Activated CD8-positive, alpha-beta memory T cell treated with anti-CD3 and anti-CD28 coated beads, Interleukin-2, amount 50 U/mL, for 4 hours (primary cell): ENCODE data around the gene NDST4.
"Not testable (repeated sequence)": the region's sequence is repeated elsewhere in the genome, so short reads cannot be mapped to it uniquely, and the experiment has no call there.

ENCODE experiments used
- DNase-seq: peaks from one replicate; pipeline ENCODE4 v3.0.0-alpha.2; 2020

Gene NDST4

DNA sequence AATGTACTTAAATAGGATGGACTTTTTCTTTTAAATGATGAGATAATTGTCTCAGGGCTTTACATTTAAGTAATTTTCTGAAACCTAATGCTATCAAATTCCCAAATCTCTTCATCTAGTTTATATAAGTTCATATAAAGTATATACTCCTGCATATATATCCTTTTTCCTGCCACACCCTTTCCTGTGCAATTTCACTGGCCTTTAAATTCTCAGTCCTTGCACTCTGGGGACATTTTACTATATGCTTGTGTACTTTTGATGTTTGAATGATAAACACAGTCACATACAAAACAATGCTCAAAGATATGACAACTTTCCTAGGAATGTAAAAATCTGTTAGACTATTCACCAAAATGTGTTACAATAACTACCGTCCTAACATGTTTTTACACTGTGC is 60.1 kb downstream of the NDST4 start:
- no peak for DNase-seq

DNA sequence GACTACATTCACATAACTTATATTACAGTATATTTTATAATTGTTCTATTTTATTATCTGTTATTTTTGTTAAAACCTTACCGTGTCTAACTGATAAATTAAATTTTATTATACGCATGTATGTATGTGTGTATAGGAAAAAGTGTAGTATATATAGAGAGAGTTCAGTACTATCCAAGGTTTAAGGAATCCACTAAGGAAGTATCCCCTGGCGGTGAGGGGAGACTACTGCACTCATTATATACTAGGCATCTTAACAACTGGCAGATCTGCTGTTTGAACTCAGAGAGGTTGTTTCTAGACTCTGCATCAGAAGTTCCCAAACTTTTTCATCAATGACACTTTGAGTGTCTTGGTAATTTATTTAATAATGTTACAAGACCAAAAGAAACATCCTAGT is 70.9 kb downstream of the NDST4 start:
- no peak for DNase-seq

DNA sequence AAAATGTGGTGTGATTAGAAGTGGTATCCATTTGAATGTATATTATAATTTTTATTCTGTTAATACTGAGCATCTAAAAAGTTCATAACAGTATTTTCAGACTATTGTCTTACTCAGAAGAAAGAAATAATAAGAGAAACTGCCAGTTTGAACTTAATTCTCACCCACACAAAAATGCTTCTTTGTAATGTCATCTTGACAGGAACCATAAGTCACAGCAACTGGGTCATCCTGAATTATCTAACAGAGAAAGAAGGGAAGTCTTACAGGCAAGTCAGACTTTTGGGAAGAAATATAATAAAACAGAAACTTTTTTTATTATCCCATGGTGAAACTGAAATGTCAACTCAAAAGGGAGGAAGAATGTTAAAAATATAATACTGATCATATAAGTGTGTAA is 83.1 kb downstream of the NDST4 start:
- no peak for DNase-seq

DNA sequence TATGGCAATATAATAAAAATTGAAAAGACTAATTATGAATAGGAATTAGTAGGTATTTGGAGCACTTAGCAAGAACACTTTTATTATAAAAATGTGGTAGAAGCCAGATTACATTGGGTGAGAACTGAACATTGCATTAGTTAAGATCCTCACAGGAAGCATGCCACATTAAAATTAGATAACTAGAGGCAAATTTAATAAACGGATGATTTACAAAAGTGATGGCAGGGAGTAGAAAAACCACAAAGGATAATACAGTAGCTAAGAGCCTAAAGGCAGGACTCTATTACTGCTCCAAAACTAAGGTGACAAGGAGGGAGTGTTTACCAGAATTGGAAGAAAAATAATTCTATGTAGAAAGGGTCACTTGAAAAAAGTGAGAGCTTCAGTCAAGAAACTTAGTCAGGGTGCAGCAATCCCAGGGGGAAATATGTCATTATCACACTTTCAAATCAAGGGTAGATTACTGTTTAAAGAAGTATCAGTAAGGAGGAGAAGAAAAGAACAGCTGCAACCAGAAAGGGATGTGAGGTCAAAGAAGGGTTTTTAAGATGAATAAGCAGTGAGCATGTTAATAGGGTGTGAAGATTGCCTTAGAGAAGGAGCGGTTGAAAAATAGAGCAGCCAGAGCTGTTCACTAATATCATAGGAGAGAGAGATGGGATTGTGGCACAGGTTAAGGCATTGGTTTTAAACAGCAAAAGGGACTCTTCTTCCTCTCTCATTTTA is 84.6 kb downstream of the NDST4 start:
- no peak for DNase-seq

DNA sequence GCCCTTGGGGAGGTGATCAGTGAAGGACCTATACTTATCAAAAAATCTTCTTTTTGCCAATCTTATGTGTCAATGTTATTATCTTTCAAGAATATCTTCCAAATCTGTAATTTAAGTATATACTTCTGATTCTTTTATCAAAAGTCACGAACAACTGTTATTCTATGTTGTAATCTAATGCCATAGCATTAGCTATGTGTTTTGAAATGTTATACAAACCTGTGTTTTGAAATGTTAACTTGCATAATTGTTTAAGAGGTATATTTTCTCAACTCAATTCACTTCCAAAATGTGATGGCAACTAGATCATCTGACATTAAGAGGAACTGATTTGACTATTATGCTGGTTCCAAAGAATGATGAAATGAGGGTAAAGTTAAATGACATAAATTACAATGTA is 113.5 kb downstream of the NDST4 start:
- no peak for DNase-seq

DNA sequence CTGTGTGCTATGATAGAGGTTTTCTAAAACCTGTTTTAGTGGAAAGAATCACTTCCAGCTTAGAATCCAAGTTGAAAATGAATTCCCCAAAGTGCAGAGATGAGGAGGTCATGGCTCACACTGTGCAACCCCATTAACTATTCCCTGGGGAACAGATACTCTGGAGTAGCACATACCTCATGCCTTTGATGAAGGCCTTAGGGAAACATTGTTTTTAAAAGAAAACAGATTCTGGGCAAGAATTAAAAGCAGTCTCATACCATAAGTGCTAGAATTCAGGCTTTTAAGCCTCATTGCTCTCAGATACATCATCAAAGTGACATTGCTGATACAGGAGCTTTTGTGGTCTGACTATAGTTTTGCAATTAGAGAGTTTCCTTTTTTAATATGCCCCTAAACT is 115.1 kb downstream of the NDST4 start:
- no peak for DNase-seq

DNA sequence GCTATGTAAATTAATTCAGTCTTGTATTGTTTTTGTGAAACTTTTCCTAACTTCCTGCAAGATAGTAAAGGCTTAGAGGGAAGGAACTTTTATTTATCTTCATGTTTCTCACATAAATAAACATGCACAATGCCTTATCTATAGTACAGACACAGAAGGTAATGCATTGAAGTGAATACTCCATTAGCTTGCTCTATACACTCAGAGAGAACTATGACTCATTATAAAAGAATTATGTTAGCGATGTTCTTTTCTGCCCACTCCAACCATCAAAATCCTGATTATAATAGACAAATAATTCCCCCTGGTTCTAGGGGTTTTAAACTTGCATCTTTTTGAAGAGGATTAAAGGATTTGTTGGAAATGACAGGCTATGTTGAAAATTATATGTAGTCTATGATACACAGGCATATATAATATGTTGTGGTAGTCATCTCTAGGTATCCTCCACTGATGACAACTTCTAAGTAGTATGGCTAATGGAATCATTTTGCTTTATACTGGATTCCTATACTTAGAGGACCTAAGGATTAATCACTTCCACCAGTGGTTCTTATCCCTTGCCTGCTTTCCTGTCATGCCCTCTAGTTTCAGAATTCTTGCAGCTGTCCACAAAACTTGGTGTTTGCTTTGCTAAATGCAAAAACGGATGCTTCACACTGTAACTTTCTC is 115.7 kb downstream of the NDST4 start:
- no peak for DNase-seq

DNA sequence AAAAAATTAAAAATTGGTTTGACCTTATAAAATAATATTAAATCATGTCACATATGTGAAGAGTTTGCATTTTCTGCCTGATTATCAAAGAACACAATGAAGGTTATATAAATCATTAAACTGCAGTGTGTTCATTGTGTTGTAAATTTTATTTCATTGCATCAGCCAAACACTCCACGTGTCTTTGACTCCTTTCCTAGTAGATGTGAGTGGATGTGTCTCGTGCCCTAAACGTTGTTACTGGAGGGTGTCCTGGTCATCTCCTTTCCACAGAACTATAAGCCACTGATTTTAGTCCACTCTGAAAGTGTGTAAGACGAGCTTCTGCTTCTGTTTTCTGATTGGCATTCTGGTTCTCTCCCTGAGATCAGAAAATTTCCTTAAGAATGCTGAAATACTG is 127.3 kb downstream of the NDST4 start:
- no peak for DNase-seq

DNA sequence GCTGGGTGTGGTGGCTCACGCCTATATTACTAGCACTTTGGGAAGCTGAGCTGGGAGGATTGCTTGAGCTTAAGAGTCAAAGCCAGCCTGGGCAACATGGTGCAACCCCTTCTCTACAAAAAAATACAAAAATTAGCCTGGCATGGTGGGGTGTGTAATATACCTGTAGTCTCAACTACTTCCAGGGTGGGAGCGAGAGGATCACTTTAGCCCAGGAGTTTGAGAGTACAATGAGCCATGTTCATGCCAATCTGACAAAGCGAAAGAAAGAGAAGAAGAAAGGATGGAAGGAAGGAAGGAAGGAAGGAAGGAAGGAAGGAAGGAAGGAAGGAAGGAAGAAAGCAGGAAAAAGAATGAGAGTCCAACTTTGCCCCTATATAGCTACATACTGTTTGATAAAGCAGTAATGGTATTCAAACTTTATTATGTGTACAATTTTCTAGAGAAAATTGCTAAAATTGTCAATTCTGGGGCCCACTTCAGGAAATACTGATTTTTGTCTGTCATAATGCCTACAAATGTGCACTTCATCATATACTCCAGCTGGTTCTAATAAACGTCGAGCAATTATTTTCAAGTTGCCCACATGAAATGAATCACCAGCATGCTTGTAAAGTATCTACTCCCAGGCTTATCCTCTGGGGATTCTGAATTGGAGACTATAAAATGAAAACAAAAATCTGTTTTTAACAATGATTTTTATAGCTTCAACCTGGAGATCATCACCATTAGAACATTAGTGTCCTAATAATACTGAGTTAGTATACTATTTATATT is 132.3 kb downstream of the NDST4 start:
- no peak for DNase-seq

DNA sequence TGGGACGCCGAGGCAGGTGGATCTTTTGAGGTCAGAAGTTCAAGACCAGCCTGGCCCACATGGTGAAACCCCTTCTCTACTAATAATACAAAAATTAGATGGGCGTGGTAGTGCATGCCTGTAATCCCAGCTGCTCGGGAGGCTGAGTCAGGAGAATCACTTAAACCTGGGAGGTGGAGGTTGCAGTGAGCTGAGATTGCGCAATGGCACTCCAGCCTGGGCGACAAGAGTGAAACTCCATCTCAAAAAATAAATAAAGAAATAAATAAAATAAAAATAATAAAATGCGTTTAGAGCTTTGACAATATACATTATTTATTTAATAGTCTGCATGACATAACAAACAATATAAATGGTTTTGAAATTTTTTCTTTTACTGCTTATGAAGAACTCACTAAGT is 133.0 kb downstream of the NDST4 start:
- not testable (repeated sequence) for DNase-seq

DNA sequence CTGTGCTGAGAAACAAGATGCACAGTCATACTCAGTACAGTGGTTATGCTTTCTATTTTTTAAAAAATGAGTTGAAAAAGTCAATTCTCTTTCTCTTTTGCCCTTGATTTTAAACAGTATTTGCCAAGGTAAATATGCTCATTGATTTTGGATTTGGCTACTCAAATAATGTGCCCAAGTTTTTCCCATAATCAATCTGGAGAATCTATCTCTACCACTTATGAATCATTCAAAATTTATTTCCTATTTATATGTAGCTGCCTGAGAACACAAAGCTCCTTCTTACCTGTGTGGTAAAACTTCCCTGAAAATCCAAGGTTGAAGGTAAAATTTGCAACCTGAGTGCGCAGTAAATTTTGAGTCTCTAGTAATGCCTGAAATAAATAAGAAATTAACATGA is 136.5 kb downstream of the NDST4 start:
- no peak for DNase-seq

DNA sequence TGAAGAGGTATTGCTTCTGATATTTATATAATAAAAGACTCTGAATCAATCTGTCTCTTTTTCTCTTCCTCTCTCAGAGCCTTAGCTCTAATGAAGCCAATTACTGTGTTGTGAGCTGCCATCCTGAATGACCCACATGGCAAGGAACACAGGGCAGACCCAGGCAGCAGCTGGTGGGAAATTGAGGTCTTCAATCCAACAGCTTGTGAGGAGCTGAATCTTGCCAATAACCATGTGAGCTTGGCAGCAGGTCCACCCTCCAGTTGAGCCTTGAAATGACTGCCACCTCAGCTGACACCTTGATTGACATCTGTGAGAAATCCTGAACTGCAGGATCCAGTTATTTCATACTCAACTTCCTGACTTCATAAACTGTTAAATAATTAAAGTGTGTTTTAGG is 149.4 kb downstream of the NDST4 start:
- DNase-seq: no peak

DNA sequence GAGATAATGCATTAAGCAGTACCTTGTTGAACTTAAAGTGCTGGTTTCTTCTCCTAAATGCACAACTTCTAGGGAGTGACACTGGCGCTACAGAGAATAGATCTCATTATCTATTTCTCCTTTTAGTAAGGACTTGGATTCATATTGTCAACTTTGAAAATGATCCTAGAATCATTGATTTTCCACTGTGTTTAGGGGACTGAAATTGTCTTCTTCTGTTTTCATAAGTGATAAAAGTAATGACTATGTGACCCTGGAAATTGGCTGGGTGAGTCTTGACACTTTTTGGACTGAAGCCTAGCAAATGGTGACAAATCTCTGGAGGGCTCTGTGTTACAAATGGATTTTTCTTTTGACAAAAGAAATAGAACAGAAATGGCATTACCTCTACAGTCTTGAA is 167.8 kb downstream of the NDST4 start:
- DNase-seq: no peak

DNA sequence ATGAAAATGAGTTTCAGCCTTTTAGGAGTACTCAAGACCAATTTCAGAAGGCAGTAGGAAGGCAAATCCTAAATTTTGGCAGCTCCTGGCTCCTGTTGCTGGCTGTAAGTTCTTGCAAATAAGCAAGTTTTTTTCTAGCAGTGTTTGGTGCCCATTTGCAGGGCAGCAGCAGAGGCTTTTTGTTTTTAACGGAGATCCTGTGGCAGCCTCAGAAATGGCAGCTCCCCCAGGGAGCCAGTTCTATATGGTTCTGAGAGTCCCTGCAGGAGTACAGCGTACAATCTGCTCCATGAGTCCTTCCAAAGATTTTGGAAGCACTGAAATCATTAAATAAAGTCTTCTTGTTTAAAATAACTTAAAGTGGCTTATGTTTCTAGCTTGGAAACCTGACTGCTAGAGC is 171.9 kb downstream of the NDST4 start:
- no peak for DNase-seq

DNA sequence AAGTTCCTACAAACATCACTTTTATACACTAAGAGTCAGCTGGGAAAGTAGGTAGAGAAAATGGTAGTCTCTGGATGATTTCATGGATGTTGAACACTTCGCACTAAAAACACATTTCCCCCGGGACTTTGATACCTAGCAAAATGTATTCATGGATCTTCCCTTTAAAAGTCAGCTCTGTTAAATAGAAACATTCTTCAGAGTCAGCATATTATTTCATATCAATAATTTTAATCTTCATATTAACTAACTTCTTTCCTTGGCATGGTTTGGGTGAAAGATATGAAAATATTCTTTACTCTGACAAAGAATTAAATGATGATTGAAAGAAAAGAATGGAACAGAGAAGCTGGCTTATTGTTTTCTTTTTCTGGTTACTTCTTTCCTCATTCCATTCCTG is 185.5 kb downstream of the NDST4 start:
- no peak for DNase-seq

DNA sequence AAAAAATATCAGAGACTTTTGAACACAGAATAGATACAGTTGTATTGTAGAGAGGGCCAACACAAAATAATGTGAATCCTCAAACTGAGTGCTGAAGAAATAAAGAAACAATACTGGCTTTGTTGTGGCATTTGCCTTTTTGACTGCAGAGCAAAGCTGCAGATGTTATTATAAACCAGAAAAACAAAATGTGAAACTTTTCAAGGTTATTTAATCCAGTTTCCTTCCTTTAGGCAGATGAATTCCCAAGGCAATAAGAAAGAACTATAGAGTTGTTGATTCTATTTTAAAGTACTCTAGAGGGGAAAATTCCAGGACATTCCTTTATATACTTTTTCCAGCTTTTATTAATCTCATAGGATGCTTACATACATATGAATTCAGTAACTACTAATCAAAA is 186.8 kb downstream of the NDST4 start:
- no peak for DNase-seq

DNA sequence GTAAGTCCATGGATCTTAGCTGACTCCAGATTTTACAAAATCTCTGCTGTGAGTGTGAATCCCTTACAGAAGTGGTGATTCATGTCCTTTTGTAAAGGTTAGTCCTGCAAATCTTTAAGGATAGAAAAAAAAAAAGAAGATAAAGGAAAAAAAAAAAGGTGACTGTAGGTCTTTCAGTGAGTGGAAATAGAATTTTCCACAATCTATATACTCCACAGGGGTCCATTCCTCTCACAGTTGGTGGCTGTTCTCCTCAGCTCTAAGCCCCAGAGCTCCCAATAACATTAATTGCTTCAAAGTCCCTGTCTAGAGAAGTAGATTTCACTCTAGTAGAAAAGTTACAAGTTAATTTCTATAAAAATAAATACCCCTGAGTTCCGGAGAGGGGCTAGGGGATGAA is 189.1 kb downstream of the NDST4 start:
- no peak for DNase-seq

DNA sequence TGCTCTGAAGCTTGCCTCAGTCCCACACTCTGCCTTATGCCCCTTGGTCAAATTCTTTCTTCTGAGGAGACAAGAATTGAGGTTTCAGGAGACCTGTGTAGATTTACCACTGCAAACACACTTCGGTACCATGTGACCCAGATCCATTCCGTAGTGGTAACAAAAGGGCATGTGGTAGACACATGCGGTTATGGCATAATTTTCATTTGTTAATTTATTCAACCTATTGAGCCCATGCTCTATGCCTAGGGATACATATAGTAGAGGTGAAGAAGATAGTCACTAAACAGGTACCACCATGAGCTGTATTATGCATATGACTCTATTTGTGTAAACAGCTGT is 190.9 kb downstream of the NDST4 start:
- DNase-seq: no peak

DNA sequence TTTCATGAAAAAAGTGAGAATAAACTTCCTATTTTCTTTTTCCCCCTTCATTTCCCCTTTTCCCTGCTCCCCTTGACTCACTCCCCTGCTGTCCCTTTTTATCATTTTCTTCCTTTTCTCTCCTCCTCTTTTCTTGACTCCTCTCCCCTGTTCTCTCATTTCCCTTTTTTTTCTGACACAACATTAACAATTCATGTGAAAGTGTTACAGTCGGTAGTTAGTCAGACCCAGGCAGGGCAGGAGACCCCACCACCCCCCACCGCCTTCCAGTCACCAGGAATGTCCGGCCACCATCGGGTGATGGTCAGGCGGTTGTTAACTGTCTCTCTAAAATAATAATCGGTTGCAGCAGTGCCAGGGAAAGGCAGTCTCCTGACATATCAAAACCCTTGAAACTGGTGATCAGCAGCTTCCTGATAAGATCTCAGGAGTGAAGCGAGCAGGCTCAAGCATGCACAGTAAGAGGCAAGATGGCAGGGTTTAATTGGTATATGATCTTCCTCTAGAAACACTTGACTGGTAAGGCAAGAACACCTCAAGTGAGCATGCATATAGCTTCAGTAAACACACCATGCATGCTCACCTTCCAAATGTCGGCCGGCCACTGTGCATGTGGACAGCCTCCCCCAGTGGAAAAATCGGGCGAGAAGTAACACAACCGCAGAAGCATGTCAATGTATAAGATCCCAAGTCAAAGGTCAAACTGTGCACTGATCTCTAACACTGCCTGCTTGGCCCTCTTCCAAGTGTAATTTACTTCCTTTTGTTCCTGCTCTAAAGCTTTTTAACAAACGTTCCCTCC is 191.4 kb downstream of the NDST4 start:
- DNase-seq: no peak

DNA sequence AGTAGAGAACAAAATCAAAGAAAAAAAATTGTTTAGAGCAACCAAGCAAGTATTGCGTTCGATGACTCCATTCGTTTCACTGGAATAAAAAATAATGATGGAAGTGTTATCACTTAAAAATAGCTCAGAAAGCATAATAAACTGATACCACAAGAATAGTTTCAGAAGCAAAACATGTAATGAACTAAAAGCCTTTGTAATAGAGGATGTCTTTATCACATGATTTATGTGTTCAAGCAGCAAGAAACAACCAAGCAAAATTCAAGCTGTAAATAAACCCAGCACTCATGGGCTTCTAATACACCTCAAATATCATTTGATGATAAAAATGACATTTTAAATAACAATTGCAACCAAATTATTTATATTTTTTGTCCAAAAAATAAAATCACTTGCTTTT is 192.2 kb downstream of the NDST4 start:
- DNase-seq: no peak

DNA sequence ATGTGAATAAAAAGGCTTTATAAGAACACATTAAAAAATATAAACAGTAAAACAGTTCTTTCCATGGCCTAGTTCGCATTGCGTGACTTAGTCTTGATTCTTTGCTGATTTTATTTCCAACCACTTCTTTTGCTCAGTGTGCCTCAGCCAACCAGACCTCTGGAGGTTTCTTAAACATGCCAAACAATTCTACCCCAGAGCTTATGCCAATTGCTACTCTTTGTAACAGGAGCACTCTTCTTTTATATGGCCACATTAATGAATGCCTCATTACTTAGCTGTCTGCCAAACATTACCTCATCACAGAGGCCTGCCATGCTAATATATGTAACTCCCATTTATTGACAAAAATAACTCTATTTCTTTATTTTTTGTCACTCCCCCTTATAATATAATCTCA is 202.3 kb downstream of the NDST4 start:
- DNase-seq: no peak

DNA sequence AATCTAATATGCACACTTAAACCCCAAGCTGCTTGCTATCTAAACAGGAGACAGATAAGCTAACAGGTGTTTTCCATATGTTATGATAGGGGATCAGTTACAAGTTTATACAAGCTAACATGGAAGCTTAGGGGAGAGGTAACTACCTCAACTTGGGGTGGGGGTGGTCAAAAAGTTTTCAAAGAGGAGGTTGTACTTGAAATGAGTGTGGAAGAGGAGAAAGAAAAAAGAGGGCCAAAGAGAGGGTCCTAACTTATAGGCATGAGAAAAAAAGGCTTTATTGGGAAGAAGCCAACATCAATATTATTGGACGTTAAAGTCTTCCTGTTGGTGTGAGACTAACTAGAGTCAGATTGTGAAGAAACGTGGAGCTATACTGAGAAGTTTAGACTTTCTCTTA is 205.9 kb downstream of the NDST4 start:
- no peak for DNase-seq

DNA sequence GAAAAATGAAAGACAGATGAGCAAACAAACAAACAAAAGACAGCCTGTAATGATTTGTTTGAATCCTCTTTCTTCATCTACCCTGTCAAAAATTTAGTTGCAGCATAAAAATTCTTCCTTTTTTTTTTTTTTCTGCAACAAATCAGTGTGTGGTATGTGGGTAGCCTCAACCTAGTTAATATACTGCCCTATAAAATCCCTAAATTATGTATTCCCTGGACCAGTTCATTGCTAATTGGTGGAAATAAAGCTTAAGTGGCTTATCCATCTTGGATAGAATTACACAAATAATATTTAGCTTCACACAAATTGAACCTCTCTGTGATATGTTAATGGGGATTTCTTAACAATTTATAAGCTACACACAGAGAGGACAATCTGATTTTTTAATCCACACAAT is 208.4 kb downstream of the NDST4 start:
- DNase-seq: no peak

DNA sequence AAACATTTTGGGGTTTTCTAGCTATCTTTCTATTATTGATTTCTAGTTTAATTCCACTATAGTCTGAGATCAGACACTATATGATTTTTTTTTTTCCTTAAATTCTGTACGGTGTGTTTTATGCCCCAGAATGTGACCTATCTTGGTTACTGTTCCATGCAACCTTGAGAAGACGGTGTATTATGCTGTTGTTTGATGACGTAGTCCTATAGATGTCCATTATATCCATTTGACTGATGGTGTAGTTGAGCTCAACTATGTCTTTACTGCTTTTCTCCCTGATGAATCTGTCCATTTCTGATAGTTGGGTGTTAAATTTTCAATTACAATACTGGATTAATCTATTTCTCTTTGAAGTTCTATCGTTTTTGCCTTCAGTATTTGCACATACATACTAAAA is 212.5 kb downstream of the NDST4 start:
- no peak for DNase-seq
